Colonic mucosa (tissue), 4 donors: Measurements from ENCODE around the gene TPST2. TPM values are rescaled to one million over a fixed set of nuclear protein-coding genes. Genes with fewer than 3 reads are reported as not detected.
A peak's percentile ranks its signal among the peaks of the same experiment; 100 is the strongest.

Experiments
- DNase-seq: peaks from one replicate; pipeline ENCODE4 v3.0.0-alpha.2; 2020
- H3K27ac ChIP-seq: fragments of 200-600 bp; one replicate; pipeline ENCODE4 v1.8.0; 2021
- H3K27me3 ChIP-seq: fragments of 200-600 bp; one replicate; pipeline ENCODE4 v1.8.0; 2021
- H3K36me3 ChIP-seq: fragments of 200-600 bp; one replicate; pipeline ENCODE4 v1.8.0; 2021
- H3K4me1 ChIP-seq: fragments of 200-600 bp; one replicate; pipeline ENCODE4 v1.8.0; 2021; ENCODE audit warnings: mild to moderate bottlenecking
- H3K4me3 ChIP-seq: fragments of 200-600 bp; one replicate; pipeline ENCODE4 v1.8.0; 2021
- H3K9ac ChIP-seq, 2 donors: one replicate each; pipeline ENCODE4 v1.7.0; 2013; ENCODE audit warnings: control low read depth in 2 of 2, low read depth in 2 of 2, low read length in 2 of 2
- H3K9me3 ChIP-seq: fragments of 200-600 bp; one replicate; pipeline ENCODE4 v1.8.0; 2021
- CTCF ChIP-seq: fragments of 200-600 bp; IDR thresholded peaks from one replicate; pipeline ENCODE4 v1.8.0; 2022; ENCODE audit warnings: antibody characterized with exemption, mild to moderate bottlenecking
- intact Hi-C: fragments of 100-400 bp; cut with DNase I; formaldehyde crosslinking; loops from one replicate; pipeline ENCODE4 v1.14.1; 2022
- total RNA-seq, 2 donors: library from RNA; stranded (reverse); fragmentation: NEBNext Ultra II Directional in 1 of 2; extraction: Animal tissue kit (Norgen Biotek cat#: 25700) in 1 of 2; gene quantifications; one replicate each; pipeline ENCODE4 v1.2.1, GENCODE V29; 2021
- donor health status: healthy.
- donor health status: DM: no; HTN: no; CAD: no.
- donor health status: DM: no; HTN: no; CAD: no.

The TPST2 gene
- 10 to 100 TPM; 13.3 to 19.9 TPM for total RNA-seq

GRCh38 chr22:26589845-26590736 is at the start of gene TPST2:
Gene TPST2 (minus strand): TSS chr22:26590132. CDS start chr22:26541630, 48,502 bp downstream.
- TF ChIP-seq CTCF: no peak
- intact Hi-C loops: no loop called here
- Histone ChIP-seq H3K36me3 (no peaks in the 10 kb centered on the region), H3K9ac (peak within 1 kb of the TSS; percentile 82 to 84), H3K4me3 (peak within 1 kb of the TSS; percentile 88), H3K4me1 (no peaks in the 10 kb centered on the region), H3K9me3 (no peaks in the 10 kb centered on the region), H3K27me3 (no peaks in the 10 kb centered on the region), H3K27ac (peak within 1 kb of the TSS; percentile 71)
- peak; percentile 84 for DNase-seq

- no peaks in the 10 kb centered on the region for H3K27me3 ChIP-seq
- no peak overlapping the region for H3K4me3 ChIP-seq
- TF ChIP-seq CTCF: no peak
Observed at GRCh38 chr22:26636296-26636695, 46.4 kb upstream of the TPST2 start.

GRCh38 chr22:26635117-26635516 is 45.2 kb upstream of the TPST2 start:
- Histone ChIP-seq H3K9ac (no peak overlapping the region), H3K36me3 (no peaks in the 10 kb centered on the region), H3K27me3 (no peaks in the 10 kb centered on the region), H3K27ac (no peak overlapping the region), H3K9me3 (no peaks in the 10 kb centered on the region), H3K4me1 (no peaks in the 10 kb centered on the region), H3K4me3 (no peak overlapping the region)
- TF ChIP-seq CTCF: no peak
- intact Hi-C loops: no loop called here
- DNase-seq: no peak

More at GRCh38 chr22:26636296-26636695, 46.4 kb upstream of the TPST2 start:
- H3K4me1 ChIP-seq: no peaks in the 10 kb centered on the region
- H3K27ac ChIP-seq: no peak overlapping the region
- intact Hi-C loops: no loop called here
- H3K36me3 ChIP-seq: no peaks in the 10 kb centered on the region
- H3K9ac ChIP-seq: no peak overlapping the region
- H3K9me3 ChIP-seq: no peaks in the 10 kb centered on the region
- DNase-seq: no peak

- no peaks in the 10 kb centered on the region for H3K9me3 ChIP-seq
- no peak overlapping the region for H3K27ac ChIP-seq
- no peak overlapping the region for H3K4me3 ChIP-seq
- TF ChIP-seq CTCF: no peak
- H3K36me3 ChIP-seq: no peaks in the 10 kb centered on the region
- H3K9ac ChIP-seq: no peak overlapping the region
- no peak for DNase-seq
- no peaks in the 10 kb centered on the region for H3K27me3 ChIP-seq
- H3K4me1 ChIP-seq: no peaks in the 10 kb centered on the region
- intact Hi-C loops: no loop called here
Observed at GRCh38 chr22:26634189-26634588, 44.3 kb upstream of the TPST2 start.

- DNase-seq: no peak
- no peaks in the 10 kb centered on the region for H3K4me1 ChIP-seq
- TF ChIP-seq CTCF: no peak
Observed at GRCh38 chr22:26632422-26633155, 42.7 kb upstream of the TPST2 start.

More at GRCh38 chr22:26632422-26633155, 42.7 kb upstream of the TPST2 start:
- no peak overlapping the region for H3K4me3 ChIP-seq
- no peak overlapping the region for H3K9ac ChIP-seq
- no peaks in the 10 kb centered on the region for H3K36me3 ChIP-seq
- no peaks in the 10 kb centered on the region for H3K9me3 ChIP-seq
- intact Hi-C loops: no loop called here
- no peak overlapping the region for H3K27ac ChIP-seq
- no peaks in the 10 kb centered on the region for H3K27me3 ChIP-seq
